Keratinocyte (primary cell): ENCODE results near the gene MAML2. TPM values are rescaled to one million over a fixed set of nuclear protein-coding genes. Genes with fewer than 3 reads are reported as not detected.
A peak's percentile ranks its signal among the peaks of the same experiment; 100 is the strongest.

Source experiments
- DNase-seq: peaks from one replicate; pipeline ENCODE4 v3.0.0-alpha.2; 2011; ENCODE audit warnings: low read depth, missing footprints, low spot score
- FAIRE-seq: peaks from 2 replicates; lab custom pipeline; 2011; peaks lifted over from hg19 to GRCh38; lab: Jason Lieb, UNC
- H2AFZ ChIP-seq: 2 replicates; pipeline ENCODE4 v1.6.0; 2012; ENCODE audit warnings: low read length, control low read depth, inconsistent platforms; ENCODE audit not compliant: control insufficient read depth
- H3K27ac ChIP-seq: 2 replicates; pipeline ENCODE4 v1.5.1; 2011; ENCODE audit warnings: low read length; ENCODE audit not compliant: control insufficient read depth, insufficient read depth
- H3K27me3 ChIP-seq: 3 replicates; pipeline ENCODE4 v1.6.0; 2011; ENCODE audit warnings: low read length; ENCODE audit not compliant: control insufficient read depth, insufficient read depth; ENCODE audit errors: extremely low read depth
- H3K36me3 ChIP-seq, 2 experiments: 2 replicates in 1 of 2; 3 replicates in 1 of 2; pipeline ENCODE4 v1.5.1; 2011; ENCODE audit warnings: low read length in 2 of 2, mild to moderate bottlenecking in 1 of 2; ENCODE audit not compliant: control insufficient read depth in 2 of 2, insufficient read depth in 2 of 2; ENCODE audit errors: extremely low read depth in 1 of 2
- H3K4me1 ChIP-seq: 3 replicates; pipeline ENCODE4 v1.5.1; 2011; ENCODE audit warnings: low read length; ENCODE audit not compliant: control insufficient read depth, insufficient read depth; ENCODE audit errors: extremely low read depth
- H3K4me2 ChIP-seq: 3 replicates; pipeline ENCODE4 v1.6.0; 2011; ENCODE audit warnings: low read depth, low read length; ENCODE audit not compliant: control insufficient read depth, insufficient read depth; ENCODE audit errors: extremely low read depth
- H3K4me3 ChIP-seq, 3 experiments: fragments of 200-600 bp in 1 of 3; sonication (generic) in 1 of 3; 2 replicates in 2 of 3; 3 replicates in 1 of 3; pipeline ENCODE4 v1.5.1; 2011 to 2016; ENCODE audit warnings: low read length in 3 of 3, mild to moderate bottlenecking in 3 of 3, control low read depth in 2 of 3, inconsistent platforms in 1 of 3, low read depth in 1 of 3, mixed read lengths in 1 of 3, mixed run types in 1 of 3, moderate library complexity in 1 of 3; ENCODE audit not compliant: control insufficient read depth in 2 of 3, insufficient read depth in 2 of 3; ENCODE audit errors: extremely low read depth in 1 of 3
- H3K79me2 ChIP-seq: 2 replicates; pipeline ENCODE4 v1.6.0; 2012; ENCODE audit warnings: low read length; ENCODE audit not compliant: control insufficient read depth, insufficient read depth
- H3K9ac ChIP-seq: 3 replicates; pipeline ENCODE4 v1.6.0; 2011; ENCODE audit warnings: low read length; ENCODE audit not compliant: control insufficient read depth, insufficient read depth; ENCODE audit errors: extremely low read depth
- H3K9me1 ChIP-seq: 3 replicates; pipeline ENCODE4 v1.6.0; 2011; ENCODE audit warnings: low read length; ENCODE audit not compliant: control insufficient read depth, insufficient read depth; ENCODE audit errors: extremely low read depth
- H3K9me3 ChIP-seq: 2 replicates; pipeline ENCODE4 v1.5.1; 2012; ENCODE audit warnings: low read depth, low read length; ENCODE audit not compliant: control insufficient read depth
- H4K20me1 ChIP-seq: 3 replicates; pipeline ENCODE4 v1.6.0; 2011; ENCODE audit warnings: low read length; ENCODE audit not compliant: control insufficient read depth, insufficient read depth; ENCODE audit errors: extremely low read depth
- CTCF ChIP-seq, 3 experiments: IDR thresholded peaks in 1 of 3; conservative IDR thresholded peaks in 1 of 3; optimal IDR thresholded peaks in 1 of 3; 2 replicates in 2 of 3; 3 replicates in 1 of 3; pipeline versions ENCODE3 to v1.5.1; 2011; ENCODE audit warnings: low read length in 3 of 3, mild to moderate bottlenecking in 3 of 3, moderate library complexity in 2 of 3, control low read depth in 1 of 3, inconsistent platforms in 1 of 3; ENCODE audit not compliant: insufficient read depth in 2 of 3; ENCODE audit errors: extremely low read depth in 1 of 3
- EZH2 ChIP-seq: IDR thresholded peaks from one replicate; pipeline ENCODE4 v1.6.1; 2012; ENCODE audit warnings: inconsistent platforms, mild to moderate bottlenecking, low read length, moderate library complexity
- dilution Hi-C: fragments of 300-500 bp; cut with MboI; formaldehyde crosslinking; loops from one replicate; pipeline ENCODE4 v1.7.0; 2020; ENCODE audit warnings: low sequenced_read_pairs; ENCODE audit not compliant: extremely low pct_ligation_motif_present
- polyA plus RNA-seq, 5 experiments: library from polyadenylated mRNA; depleted of rRNA in 3 of 5; stranded (reverse) in 3 of 5; stranded (forward) in 1 of 5; unstranded in 1 of 5; fragments of >200 nt; gene quantifications; 1 replicate in 1 of 5; 2 replicates in 3 of 5; 3 replicates in 1 of 5; pipeline versions ENCODE4 v1.2.1 to v1.2.3, GENCODE V29; 2011 to 2012; ENCODE audit warnings: missing spikeins in 2 of 5, low read depth in 1 of 5, low replicate concordance in 1 of 5

MAML2 gene
- polyA plus RNA-seq, 1 donor (not counting 4 experiments of a cell fraction or from before 2014, with no cell fraction given), result 4.2 TPM

- Histone ChIP-seq H4K20me1 (no peaks in the 10 kb centered on the region), H3K79me2 (no peaks in the 10 kb centered on the region), H3K9me1 (no peaks in the 10 kb centered on the region), H3K4me2 (no peak overlapping the region), H3K9ac (no peak overlapping the region), H3K36me3 (no peaks in the 10 kb centered on the region), H3K27me3 (no peaks in the 10 kb centered on the region), H2AFZ (no peak overlapping the region), H3K4me3 (no peak overlapping the region), H3K9me3 (no peaks in the 10 kb centered on the region), H3K27ac (no peak overlapping the region), H3K4me1 (no peaks in the 10 kb centered on the region)
- dilution Hi-C loops, result no loop called here
- peak in 2 of 3 experiments; percentile 14 to 28 for TF ChIP-seq CTCF (optimal IDR thresholded peaks at IDR 0.05 in 1 of 3, IDR thresholded peaks at IDR 0.05 in 1 of 3, conservative IDR thresholded peaks at IDR 0.05 in 1 of 3; ENCODE audit: extremely low read depth in 1 of 3, insufficient read depth in 2 of 3, low read length in 3 of 3)
- no peak for TF ChIP-seq EZH2
- no peak for DNase-seq
- no peak for FAIRE-seq
Observed at GRCh38 chr11:95968585-95968984, 374.4 kb downstream of the MAML2 start.

GRCh38 chr11:95964281-95964680 lies 378.7 kb downstream of the MAML2 start:
- Histone ChIP-seq H3K27me3 (no peaks in the 10 kb centered on the region), H3K9me1 (no peaks in the 10 kb centered on the region), H3K27ac (no peak overlapping the region), H4K20me1 (no peaks in the 10 kb centered on the region), H3K9ac (no peak overlapping the region), H3K4me1 (no peaks in the 10 kb centered on the region), H3K9me3 (no peaks in the 10 kb centered on the region), H2AFZ (no peak overlapping the region), H3K4me3 (no peak overlapping the region), H3K36me3 (no peaks in the 10 kb centered on the region), H3K79me2 (no peaks in the 10 kb centered on the region), H3K4me2 (no peak overlapping the region)
- dilution Hi-C loops, result no loop called here
- DNase-seq, result no peak
- TF ChIP-seq EZH2 (no peak), CTCF (optimal IDR thresholded peaks at IDR 0.05 in 1 of 3, IDR thresholded peaks at IDR 0.05 in 1 of 3, conservative IDR thresholded peaks at IDR 0.05 in 1 of 3; ENCODE audit: extremely low read depth in 1 of 3, insufficient read depth in 2 of 3, low read length in 3 of 3) (no peak)
- peak; percentile 26 for FAIRE-seq
